ENCODE measurements around the gene PLOD1. TPM values are rescaled to one million over a fixed set of nuclear protein-coding genes. Genes with fewer than 3 reads are reported as not detected.
"Not testable (repeated sequence)": the region's sequence is repeated elsewhere in the genome, so short reads cannot be mapped to it uniquely, and the experiment has no call there.

Gene PLOD1
- total RNA-seq, 8 experiments from 2014 or later = 24.0 to 136 (median 66.7) TPM

GRCh38 chr1:11901446-11901845 is 33.1 kb upstream of the PLOD1 start:
- H3K4me3 ChIP-seq; H3K27ac ChIP-seq; H3K4me1 ChIP-seq (replicated peaks in 1 of 2); in situ Hi-C loops (cut with MboI; ENCODE audit: low pct_unique_long_range_greater_than_20kb in 2 of 9, low sequenced_read_pairs in 9 of 9, unreplicated experiment in 9 of 9): not testable (repeated sequence)
- 32 to 70% (median 63%) methylated on average over 3 to 9 of the region's 9 CpGs; no CpG with 5 or more reads in 4 of the 10 experiments for WGBS, 10 experiments
- ATAC-seq (replicated peaks in 6 of 8) = peak in 5 of 8 experiments; percentile 38 to 66 (median 48)

GRCh38 chr1:11903210-11903609 is 31.3 kb upstream of the PLOD1 start:
- H3K27ac ChIP-seq = no peak overlapping the region
- WGBS, 10 experiments = 45 to 100% (median 87%) methylated on average over 1 of the region's 1 CpG
- peaks cover 6 to 14% of the 10 kb centered on the region in 2 donors for H3K4me1 ChIP-seq (replicated peaks in 1 of 2)
- H3K4me3 ChIP-seq = no peak overlapping the region
- ATAC-seq (replicated peaks in 6 of 8) = no peak
- in situ Hi-C loops (cut with MboI; ENCODE audit: low pct_unique_long_range_greater_than_20kb in 2 of 9, low sequenced_read_pairs in 9 of 9, unreplicated experiment in 9 of 9) = no loop called here

- in situ Hi-C loops (cut with MboI; ENCODE audit: low pct_unique_long_range_greater_than_20kb in 2 of 9, low sequenced_read_pairs in 9 of 9, unreplicated experiment in 9 of 9); H3K27ac ChIP-seq; H3K4me3 ChIP-seq; ATAC-seq (replicated peaks in 6 of 8); H3K4me1 ChIP-seq (replicated peaks in 1 of 2): not testable (repeated sequence)
- WGBS, 10 experiments = 0 to 100% (median 90%) methylated on average over 1 to 5 of the region's 5 CpGs
Observed at GRCh38 chr1:11904156-11904555, 30.4 kb upstream of the PLOD1 start.

GRCh38 chr1:11904978-11905377 is 29.5 kb upstream of the PLOD1 start:
- no peak for ATAC-seq (replicated peaks in 6 of 8)
- in situ Hi-C loops (cut with MboI; ENCODE audit: low pct_unique_long_range_greater_than_20kb in 2 of 9, low sequenced_read_pairs in 9 of 9, unreplicated experiment in 9 of 9) = no loop called here
- Histone ChIP-seq H3K4me1 (replicated peaks in 1 of 2) (peaks cover 5 to 6% of the 10 kb centered on the region in 2 donors), H3K4me3 (no peak overlapping the region), H3K27ac (no peak overlapping the region)
- WGBS, 10 experiments = 70 to 100% (median 91%) methylated on average over 2 to 5 of the region's 5 CpGs

GRCh38 chr1:11906870-11907269 is 27.6 kb upstream of the PLOD1 start:
- Histone ChIP-seq H3K27ac (no peak overlapping the region), H3K4me1 (replicated peaks in 1 of 2) (peaks cover 5 to 6% of the 10 kb centered on the region in 2 donors), H3K4me3 (no peak overlapping the region)
- WGBS, 10 experiments = 0 to 83% (median 66%) methylated on average over 1 to 5 of the region's 10 CpGs; no CpG with 5 or more reads in 6 of the 10 experiments
- in situ Hi-C loops (cut with MboI; ENCODE audit: low pct_unique_long_range_greater_than_20kb in 2 of 9, low sequenced_read_pairs in 9 of 9, unreplicated experiment in 9 of 9) = no loop called here
- ATAC-seq (replicated peaks in 6 of 8) = no peak

GRCh38 chr1:11907275-11908094 is 27.0 kb upstream of the PLOD1 start:
- WGBS, 10 experiments = 1 to 27% (median 11%) methylated on average over 6 to 19 of the region's 19 CpGs
- in situ Hi-C loops (cut with MboI; ENCODE audit: low pct_unique_long_range_greater_than_20kb in 2 of 9, low sequenced_read_pairs in 9 of 9, unreplicated experiment in 9 of 9) = no loop called here
- H3K4me3 ChIP-seq = peak overlapping the region; percentile 13 to 41 (median 26)
- H3K27ac ChIP-seq = peak overlapping the region; percentile 100
- ATAC-seq (replicated peaks in 6 of 8) = peak; percentile 23 to 58 (median 46)
- H3K4me1 ChIP-seq (replicated peaks in 1 of 2) = peaks cover 5 to 6% of the 10 kb centered on the region in 2 donors

GRCh38 chr1:11908095-11908675 is 26.3 kb upstream of the PLOD1 start:
- 0 to 3% (median 1%) methylated on average over 3 to 20 of the region's 24 CpGs; no CpG with 5 or more reads in 1 of the 10 experiments for WGBS, 10 experiments
- Histone ChIP-seq H3K4me1 (replicated peaks in 1 of 2) (peaks cover 5 to 6% of the 10 kb centered on the region in 2 donors), H3K27ac (peak overlapping the region; percentile 100), H3K4me3 (peak overlapping the region; percentile 30 to 41 (median 33))
- ATAC-seq (replicated peaks in 6 of 8) = peak; percentile 68 to 79 (median 72)
- in situ Hi-C loops (cut with MboI; ENCODE audit: low pct_unique_long_range_greater_than_20kb in 2 of 9, low sequenced_read_pairs in 9 of 9, unreplicated experiment in 9 of 9) = no loop called here

- ATAC-seq (replicated peaks in 6 of 8); in situ Hi-C loops (cut with MboI; ENCODE audit: low pct_unique_long_range_greater_than_20kb in 2 of 9, low sequenced_read_pairs in 9 of 9, unreplicated experiment in 9 of 9): not testable (repeated sequence)
- WGBS, 10 experiments = 62 to 100% (median 85%) methylated on average over 1 to 6 of the region's 6 CpGs; no CpG with 5 or more reads in 2 of the 10 experiments
Observed at GRCh38 chr1:11910914-11911228, 23.6 kb upstream of the PLOD1 start.

GRCh38 chr1:11912000-11912399 is 22.5 kb upstream of the PLOD1 start:
- Histone ChIP-seq H3K4me3 (no peak overlapping the region), H3K4me1 (replicated peaks in 1 of 2) (peaks cover 4 to 5% of the 10 kb centered on the region in 2 donors), H3K27ac (no peak overlapping the region)
- no peak for ATAC-seq (replicated peaks in 6 of 8)
- 67 to 100% (median 90%) methylated on average over 1 to 6 of the region's 7 CpGs; no CpG with 5 or more reads in 1 of the 10 experiments for WGBS, 10 experiments
- in situ Hi-C loops (cut with MboI; ENCODE audit: low pct_unique_long_range_greater_than_20kb in 2 of 9, low sequenced_read_pairs in 9 of 9, unreplicated experiment in 9 of 9) = no loop called here

More at GRCh38 chr1:11910914-11911228, 23.6 kb upstream of the PLOD1 start:
- H3K4me3 ChIP-seq; H3K27ac ChIP-seq; H3K4me1 ChIP-seq (replicated peaks in 1 of 2): not testable (repeated sequence)

GRCh38 chr1:11912482-11913216 is 21.9 kb upstream of the PLOD1 start:
- WGBS, 10 experiments = 51 to 93% (median 82%) methylated on average over 4 to 20 of the region's 21 CpGs
- ATAC-seq (replicated peaks in 6 of 8); in situ Hi-C loops (cut with MboI; ENCODE audit: low pct_unique_long_range_greater_than_20kb in 2 of 9, low sequenced_read_pairs in 9 of 9, unreplicated experiment in 9 of 9); H3K4me3 ChIP-seq; H3K4me1 ChIP-seq (replicated peaks in 1 of 2); H3K27ac ChIP-seq: not testable (repeated sequence)

GRCh38 chr1:11913291-11913690 is 21.2 kb upstream of the PLOD1 start:
- Histone ChIP-seq H3K4me3 (no peak overlapping the region), H3K27ac (no peak overlapping the region), H3K4me1 (replicated peaks in 1 of 2) (no peaks in the 10 kb centered on the region)
- no peak for ATAC-seq (replicated peaks in 6 of 8)
- 27 to 100% (median 56%) methylated on average over 2 to 11 of the region's 11 CpGs; no CpG with 5 or more reads in 1 of the 10 experiments for WGBS, 10 experiments
- in situ Hi-C loops (cut with MboI; ENCODE audit: low pct_unique_long_range_greater_than_20kb in 2 of 9, low sequenced_read_pairs in 9 of 9, unreplicated experiment in 9 of 9) = no loop called here

- WGBS, 10 experiments = 60 to 100% (median 93%) methylated on average over 1 of the region's 1 CpG; no CpG with 5 or more reads in 6 of the 10 experiments
- no peaks in the 10 kb centered on the region for H3K4me1 ChIP-seq (replicated peaks in 1 of 2)
- in situ Hi-C loops (cut with MboI; ENCODE audit: low pct_unique_long_range_greater_than_20kb in 2 of 9, low sequenced_read_pairs in 9 of 9, unreplicated experiment in 9 of 9) = no loop called here
- ATAC-seq (replicated peaks in 6 of 8) = no peak
- no peak overlapping the region for H3K4me3 ChIP-seq
- no peak overlapping the region for H3K27ac ChIP-seq
Observed at GRCh38 chr1:11914024-11914423, 20.5 kb upstream of the PLOD1 start.

Data from motor neuron (in vitro differentiated cells).